H9 (cell line): ENCODE results near the gene COMMD1. TPM values are rescaled to one million over a fixed set of nuclear protein-coding genes. Genes with fewer than 3 reads are reported as not detected.

Source experiments
- DNase-seq: peaks from one replicate; pipeline ENCODE4 v3.0.0-alpha.2; 2017
- H2AFZ ChIP-seq: one replicate; pipeline ENCODE4 v1.6.1; 2013; ENCODE audit warnings: mild to moderate bottlenecking, low read length, control low read depth, moderate library complexity
- H2AK5ac ChIP-seq: 2 replicates; pipeline ENCODE4 v1.6.1; 2013; ENCODE audit warnings: low read length, control low read depth, mixed read lengths; ENCODE audit not compliant: insufficient read length
- H2BK120ac ChIP-seq: one replicate; pipeline ENCODE4 v1.6.1; 2013; ENCODE audit warnings: low read depth, mild to moderate bottlenecking, low read length, control low read depth, inconsistent platforms; ENCODE audit not compliant: poor library complexity, severe bottlenecking
- H2BK12ac ChIP-seq: 2 replicates; pipeline ENCODE4 v1.6.1; 2013; ENCODE audit warnings: low read length, control low read depth, mixed read lengths, low read depth; ENCODE audit not compliant: insufficient read length
- H2BK15ac ChIP-seq: 2 replicates; pipeline ENCODE4 v1.6.1; 2013; ENCODE audit warnings: low read depth, low read length, control low read depth
- H2BK20ac ChIP-seq: one replicate; pipeline ENCODE4 v1.6.1; 2013; ENCODE audit warnings: low read depth, mild to moderate bottlenecking, low read length, control low read depth, inconsistent platforms; ENCODE audit not compliant: poor library complexity, severe bottlenecking
- H2BK5ac ChIP-seq: 2 replicates; pipeline ENCODE4 v1.6.1; 2013; ENCODE audit warnings: low read length, control low read depth, mixed read lengths; ENCODE audit not compliant: insufficient read length
- H3K14ac ChIP-seq: 2 replicates; pipeline ENCODE4 v1.6.1; 2013; ENCODE audit warnings: low read length, control low read depth; ENCODE audit not compliant: insufficient read depth
- H3K18ac ChIP-seq: 2 replicates; pipeline ENCODE4 v1.6.1; 2013; ENCODE audit warnings: low read depth, mild to moderate bottlenecking, mixed read lengths, low read length, control low read depth; ENCODE audit not compliant: insufficient read length
- H3K23ac ChIP-seq: 2 replicates; pipeline ENCODE4 v1.6.1; 2013; ENCODE audit warnings: low read length, control low read depth, mixed read lengths, low read depth; ENCODE audit not compliant: insufficient read length
- H3K23me2 ChIP-seq: 2 replicates; pipeline ENCODE4 v1.6.1; 2013; ENCODE audit warnings: low read depth, mild to moderate bottlenecking, mixed read lengths, low read length, control low read depth; ENCODE audit not compliant: insufficient read length, poor library complexity, severe bottlenecking
- H3K27ac ChIP-seq: 2 replicates; pipeline ENCODE4 v1.5.1; 2013; ENCODE audit warnings: low read length, control low read depth, mixed read lengths, low read depth; ENCODE audit not compliant: insufficient read length
- H3K27me3 ChIP-seq: 2 replicates; pipeline ENCODE4 v1.6.1; 2013; ENCODE audit warnings: low read length, control low read depth, inconsistent platforms; ENCODE audit not compliant: insufficient read depth
- H3K4ac ChIP-seq: 2 replicates; pipeline ENCODE4 v1.6.1; 2013; ENCODE audit warnings: low read depth, mild to moderate bottlenecking, control low read depth, inconsistent platforms, low read length, moderate library complexity
- H3K4me1 ChIP-seq: 2 replicates; pipeline ENCODE4 v1.6.1; 2013; ENCODE audit warnings: low read length, control low read depth, inconsistent platforms; ENCODE audit not compliant: insufficient read depth
- H3K4me2 ChIP-seq: 2 replicates; pipeline ENCODE4 v1.6.1; 2013; ENCODE audit warnings: low read length, control low read depth, mixed read lengths; ENCODE audit not compliant: insufficient read length, insufficient read depth
- H3K56ac ChIP-seq: 2 replicates; pipeline ENCODE4 v1.6.1; 2013; ENCODE audit warnings: low read depth, mild to moderate bottlenecking, mixed read lengths, low read length, control low read depth; ENCODE audit not compliant: insufficient read length
- H3K79me1 ChIP-seq: 2 replicates; pipeline ENCODE4 v1.6.1; 2013; ENCODE audit warnings: low read depth, mild to moderate bottlenecking, moderate library complexity, low read length, control low read depth, inconsistent platforms; ENCODE audit not compliant: insufficient read depth, poor library complexity, severe bottlenecking
- H3K79me2 ChIP-seq: 2 replicates; pipeline ENCODE4 v1.6.1; 2013; ENCODE audit warnings: low read length, control low read depth, inconsistent platforms; ENCODE audit not compliant: insufficient read depth
- H3K9ac ChIP-seq: 2 replicates; pipeline ENCODE4 v1.6.1; 2013; ENCODE audit warnings: low read length, control low read depth, mixed read lengths; ENCODE audit not compliant: insufficient read length; ENCODE audit errors: extremely low read depth
- H3K9me3 ChIP-seq: one replicate; pipeline ENCODE4 v1.6.1; 2013; ENCODE audit warnings: low read depth, low read length, inconsistent platforms; ENCODE audit not compliant: control insufficient read depth
- H3T11ph ChIP-seq: one replicate; pipeline ENCODE4 v1.6.1; 2013; ENCODE audit warnings: mild to moderate bottlenecking, low read length, control low read depth, inconsistent platforms
- H4K20me1 ChIP-seq: one replicate; pipeline ENCODE4 v1.6.1; 2013; ENCODE audit not compliant: control insufficient read depth, insufficient read length, insufficient read depth
- H4K5ac ChIP-seq: 2 replicates; pipeline ENCODE4 v1.6.1; 2013; ENCODE audit warnings: low read depth, mild to moderate bottlenecking, mixed read lengths, low read length, control low read depth; ENCODE audit not compliant: insufficient read length
- H4K8ac ChIP-seq: replicated peaks from 2 replicates; pipeline ENCODE4 v1.6.1; 2013; ENCODE audit warnings: low read length, control low read depth, mixed read lengths, low read depth; ENCODE audit not compliant: insufficient read length
- H4K91ac ChIP-seq: 2 replicates; pipeline ENCODE4 v1.6.1; 2013; ENCODE audit warnings: low read depth, mild to moderate bottlenecking, moderate library complexity, mixed read lengths, low read length, control low read depth; ENCODE audit not compliant: insufficient read length
- H3K27ac Mint-ChIP-seq, 3 experiments: 2 replicates in 2 of 3; 3 replicates in 1 of 3; pipeline ENCODE4 v1.8.0; 2020 to 2021; ENCODE audit warnings: mixed read lengths in 3 of 3, mild to moderate bottlenecking in 1 of 3, moderate library complexity in 1 of 3
- H3K27me3 Mint-ChIP-seq: 2 replicates; pipeline ENCODE4 v1.8.0; 2021; ENCODE audit warnings: low read depth, mild to moderate bottlenecking, moderate library complexity, mixed read lengths
- H3K36me3 Mint-ChIP-seq, 3 experiments: 2 replicates in 2 of 3; 3 replicates in 1 of 3; pipeline ENCODE4 v1.8.0; 2020 to 2021; ENCODE audit warnings: low read depth in 3 of 3, mixed read lengths in 3 of 3; ENCODE audit not compliant: insufficient read depth in 1 of 3
- H3K4me1 Mint-ChIP-seq, 2 experiments: 2 replicates each; pipeline ENCODE4 v1.8.0; 2020; ENCODE audit warnings: mixed read lengths in 2 of 2
- H3K4me3 Mint-ChIP-seq, 2 experiments: 2 replicates in 1 of 2; 3 replicates in 1 of 2; pipeline ENCODE4 v1.8.0; 2020 to 2021; ENCODE audit warnings: mild to moderate bottlenecking in 2 of 2, mixed read lengths in 2 of 2, moderate library complexity in 1 of 2
- H3K9me3 Mint-ChIP-seq, 2 experiments: 2 replicates in 1 of 2; 3 replicates in 1 of 2; pipeline ENCODE4 v1.8.0; 2020; ENCODE audit warnings: mild to moderate bottlenecking in 2 of 2, mixed read lengths in 2 of 2, moderate library complexity in 1 of 2
- CTCF ChIP-seq: fragments of 200-600 bp; sonication (generic); conservative IDR thresholded peaks from 3 replicates; pipeline ENCODE4 v1.8.0; 2021; ENCODE audit warnings: antibody characterized with exemption, mild to moderate bottlenecking
- WGBS: extraction: QIAGEN DNeasy Blood & Tissue Kit; methylation state at CpG from one replicate; pipeline ENCODE4 v1.1.7; 2013; ENCODE audit warnings: missing lambda C conversion rate, low lambda C conversion rate, mixed read lengths; ENCODE audit not compliant: insufficient read length; ENCODE audit errors: extremely low coverage; 5-methylcytosine and 5-hydroxymethylcytosine counted together
- total RNA-seq: library from RNA; stranded (reverse); gene quantifications from 2 replicates; pipeline ENCODE4 v1.2.1, GENCODE V29; 2021

The COMMD1 gene
- total RNA-seq, 1 experiment from 2014 or later = 31.5 TPM

- H4K5ac ChIP-seq = no peak overlapping the region
- TF ChIP-seq CTCF = no peak
- no peak overlapping the region for H3K23ac ChIP-seq
- WGBS = no CpG with 5 or more reads among the region's 4 CpGs
- H3K23me2 ChIP-seq = no peaks in the 10 kb centered on the region
- H3K27me3 ChIP-seq = no peaks in the 10 kb centered on the region
- H2BK15ac ChIP-seq = no peak overlapping the region
- H3K4me3 Mint-ChIP-seq = no peak overlapping the region
- H3K79me1 ChIP-seq = no peaks in the 10 kb centered on the region
- H2BK5ac ChIP-seq = no peak overlapping the region
- H3K36me3 Mint-ChIP-seq = no peaks in the 10 kb centered on the region
- H2AK5ac ChIP-seq = no peak overlapping the region
- H4K20me1 ChIP-seq = no peaks in the 10 kb centered on the region
- peak overlapping the region in 1 of 3 experiments; percentile 25; a peak in 1 of 7 replicates for H3K27ac Mint-ChIP-seq
- no peak overlapping the region for H3K4ac ChIP-seq
- no peak for DNase-seq
- H2BK20ac ChIP-seq = no peak overlapping the region
- H3K27me3 Mint-ChIP-seq = no peaks in the 10 kb centered on the region
- no peak overlapping the region for H2AFZ ChIP-seq
- H3T11ph ChIP-seq = no peak overlapping the region
- no peak overlapping the region for H3K4me2 ChIP-seq
- H3K9me3 Mint-ChIP-seq = no peaks in the 10 kb centered on the region; a peak in 2 of 5 replicates
- H3K9me3 ChIP-seq = no peaks in the 10 kb centered on the region
- H3K14ac ChIP-seq = no peak overlapping the region
- no peak overlapping the region for H2BK12ac ChIP-seq
- H2BK120ac ChIP-seq = no peak overlapping the region
- no peak overlapping the region for H3K18ac ChIP-seq
- H3K79me2 ChIP-seq = no peaks in the 10 kb centered on the region
- no peak overlapping the region for H4K8ac ChIP-seq
- no peak overlapping the region for H3K56ac ChIP-seq
- no peak overlapping the region for H3K9ac ChIP-seq
- H3K4me1 ChIP-seq = no peaks in the 10 kb centered on the region
- H3K4me1 Mint-ChIP-seq = peaks cover 0 to 6% of the 10 kb centered on the region in 2 experiments; a peak in 2 of 4 replicates
- H3K27ac ChIP-seq = no peak overlapping the region
- no peak overlapping the region for H4K91ac ChIP-seq
These were observed 270.3 kb downstream of the COMMD1 start for GRCh38 chr2:62175728-62176127.
